ENCODE measurements around the gene BBX.

GRCh38 chr3:107756649-107757048, 233.9 kb downstream of the BBX start:
- TF ChIP-seq CTCF (IDR thresholded peaks at IDR 0.05) = no peak
- TF ChIP-seq POLR2A (IDR thresholded peaks at IDR 0.05) = no peak
- no peak for TF ChIP-seq POLR2AphosphoS5 (IDR thresholded peaks at IDR 0.05; ENCODE audit: insufficient read depth in 1 of 2, low read depth in 1 of 2)

Measured in vagina (tissue), 2 donors.